Measurements from ENCODE around the gene ABHD17C.

ABHD17C gene

DNA sequence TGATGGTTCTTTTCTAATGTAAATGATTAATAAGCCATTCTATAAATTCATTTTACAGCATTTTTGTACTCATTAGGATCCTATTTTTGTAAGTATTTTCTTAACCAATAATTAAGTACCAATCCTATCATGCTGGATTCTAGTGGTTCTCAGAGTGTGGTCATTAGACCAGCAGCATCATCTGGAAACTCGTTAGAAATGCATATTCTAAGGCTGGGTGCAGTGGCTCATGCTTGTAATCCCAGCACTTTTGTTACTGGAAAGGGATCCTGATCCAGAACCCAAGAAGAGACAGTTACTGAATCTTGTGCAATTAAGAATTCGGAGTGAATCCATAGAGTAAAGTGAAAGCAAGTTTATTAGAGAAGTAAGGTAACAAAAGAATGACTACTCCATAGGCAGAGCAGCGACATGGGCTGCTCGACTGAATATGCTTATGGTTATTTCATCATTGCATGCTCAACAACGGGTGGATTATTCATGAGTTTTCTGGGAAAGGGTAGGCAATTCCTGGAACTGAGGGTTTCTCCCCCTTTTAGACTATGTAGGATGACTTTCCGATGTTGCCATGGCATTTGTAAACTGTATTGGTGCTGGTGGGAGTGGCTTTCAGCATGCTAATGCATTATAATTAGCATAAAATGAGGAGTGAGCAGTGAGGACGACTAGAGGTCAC, 74.2 kb downstream of the ABHD17C start:
- no peak for DNase-seq

DNA sequence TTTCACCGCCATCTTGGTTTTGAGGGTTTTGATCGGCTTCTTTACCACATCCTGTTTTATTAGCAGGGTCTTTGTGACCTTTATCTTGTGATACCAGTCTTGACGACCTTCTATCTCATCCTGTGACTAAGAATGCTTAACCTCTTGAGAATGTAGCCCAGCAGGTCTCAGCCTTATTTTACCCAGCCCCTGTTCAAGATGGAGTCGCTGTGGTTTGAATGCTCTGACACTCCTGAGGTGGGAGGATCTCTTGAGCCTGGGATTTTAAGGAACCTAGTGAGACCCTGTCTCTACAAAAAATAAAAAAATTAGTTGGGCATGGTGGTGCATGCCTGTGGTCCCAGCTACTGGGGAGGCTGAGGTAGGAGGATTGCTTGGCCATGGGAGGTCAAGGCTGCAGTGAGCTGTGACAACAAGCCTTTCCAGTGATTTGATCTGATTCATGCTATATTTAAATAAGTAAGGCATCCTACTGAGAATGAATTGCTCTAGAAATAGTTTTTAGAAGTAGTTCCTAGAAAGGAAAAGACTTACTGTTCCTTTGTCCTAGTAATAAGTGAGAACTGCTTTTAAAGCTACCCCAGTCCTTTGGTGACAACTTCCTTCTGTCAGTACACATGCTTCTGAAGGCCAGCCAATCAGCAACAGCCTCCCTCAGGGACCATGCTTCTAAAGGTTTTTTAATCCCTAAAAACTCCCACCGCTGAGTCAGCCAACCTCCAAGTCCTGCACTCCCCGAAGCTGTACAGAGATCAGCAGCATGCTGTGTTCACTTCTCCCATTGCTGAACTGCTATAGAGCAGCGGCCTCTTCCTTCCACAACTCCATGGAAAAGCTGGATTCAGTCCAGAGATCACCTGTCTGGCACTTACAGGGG, 75.0 kb downstream of the ABHD17C start:
- DNase-seq = no peak

DNA sequence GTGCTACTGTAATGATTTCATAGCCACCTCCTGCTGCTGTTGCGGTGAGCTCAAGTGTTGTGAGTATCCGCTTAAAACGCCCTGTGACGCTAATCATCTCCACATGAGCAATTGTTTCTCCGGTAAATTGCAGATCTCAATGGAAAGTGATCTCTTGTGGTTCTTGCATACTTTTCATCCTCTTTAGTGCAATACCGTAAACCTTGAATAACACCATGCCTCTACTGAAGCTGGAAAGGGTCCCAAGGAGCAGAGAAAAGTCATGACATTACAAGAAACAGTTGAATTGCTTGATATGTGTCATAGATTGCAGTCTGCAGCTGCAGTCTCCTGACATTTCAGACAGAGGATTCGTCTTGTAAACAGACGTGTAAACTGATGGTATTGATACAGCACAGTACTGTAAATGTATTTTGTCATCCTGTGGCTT, 78.0 kb downstream of the ABHD17C start:
- DNase-seq = no peak

DNA sequence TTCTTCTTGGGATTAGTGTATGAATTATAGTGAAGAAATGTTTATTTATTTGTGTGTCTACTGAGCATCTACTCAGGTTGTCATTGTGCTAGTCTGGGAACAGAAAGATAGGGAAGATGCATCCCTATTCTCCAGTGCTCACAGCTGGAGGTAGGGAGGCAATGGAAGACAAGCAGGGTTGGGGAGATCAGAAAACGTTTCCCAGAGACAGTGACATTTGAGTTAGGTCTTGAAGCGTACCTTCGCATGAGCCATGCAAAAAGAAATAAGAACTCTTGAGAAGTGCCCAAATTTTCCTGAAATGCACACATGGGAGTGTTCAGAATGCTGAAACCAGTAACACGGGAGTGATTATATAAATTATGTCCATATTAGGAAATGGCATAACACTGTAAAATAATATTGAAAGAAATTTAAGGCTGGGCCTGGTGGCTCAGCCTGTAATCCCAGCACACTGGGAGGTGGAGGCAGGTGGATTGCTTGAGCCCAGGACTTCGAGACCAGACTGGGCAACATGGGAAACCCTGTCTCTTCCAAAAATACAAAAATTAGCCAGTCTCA, 78.8 kb downstream of the ABHD17C start:
- no peak for DNase-seq

DNA sequence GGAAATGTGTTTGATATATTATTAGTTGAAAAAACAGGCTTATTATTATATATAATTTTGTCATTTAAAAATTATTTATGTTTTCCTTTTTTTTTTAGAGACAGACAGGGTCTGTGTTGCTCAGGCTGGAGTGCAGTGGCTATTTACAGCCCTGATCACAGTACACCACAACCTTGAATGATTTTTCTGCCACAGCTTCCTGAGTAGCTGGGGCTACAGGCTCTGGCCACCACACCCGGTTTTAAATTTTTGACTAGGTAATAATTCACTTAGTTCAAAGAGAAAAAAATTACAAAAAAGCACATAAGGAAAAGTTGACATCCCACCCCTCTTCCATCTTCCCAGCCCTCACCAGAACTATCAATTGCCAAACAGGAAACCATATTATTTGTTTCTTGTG, 79.4 kb downstream of the ABHD17C start:
- no peak for DNase-seq

DNA sequence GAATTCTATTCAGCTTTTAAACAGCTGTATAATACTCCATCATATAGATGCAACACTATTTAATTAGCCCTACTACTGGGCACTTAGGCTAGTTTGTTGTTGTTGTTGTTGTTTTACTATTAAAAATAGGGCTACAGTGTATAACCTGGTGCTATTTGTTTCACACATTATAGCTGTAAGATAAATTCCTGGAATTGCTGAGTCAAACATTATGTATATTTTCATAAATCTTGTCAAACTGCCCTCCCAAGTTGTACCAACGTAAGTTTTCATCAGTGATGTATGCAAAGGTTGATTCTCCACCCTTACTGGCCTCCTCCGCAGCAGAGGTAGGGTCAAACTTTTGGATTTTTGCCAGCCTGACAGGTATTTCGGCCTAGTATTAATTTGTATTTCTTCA, 80.2 kb downstream of the ABHD17C start:
- no peak for DNase-seq

DNA sequence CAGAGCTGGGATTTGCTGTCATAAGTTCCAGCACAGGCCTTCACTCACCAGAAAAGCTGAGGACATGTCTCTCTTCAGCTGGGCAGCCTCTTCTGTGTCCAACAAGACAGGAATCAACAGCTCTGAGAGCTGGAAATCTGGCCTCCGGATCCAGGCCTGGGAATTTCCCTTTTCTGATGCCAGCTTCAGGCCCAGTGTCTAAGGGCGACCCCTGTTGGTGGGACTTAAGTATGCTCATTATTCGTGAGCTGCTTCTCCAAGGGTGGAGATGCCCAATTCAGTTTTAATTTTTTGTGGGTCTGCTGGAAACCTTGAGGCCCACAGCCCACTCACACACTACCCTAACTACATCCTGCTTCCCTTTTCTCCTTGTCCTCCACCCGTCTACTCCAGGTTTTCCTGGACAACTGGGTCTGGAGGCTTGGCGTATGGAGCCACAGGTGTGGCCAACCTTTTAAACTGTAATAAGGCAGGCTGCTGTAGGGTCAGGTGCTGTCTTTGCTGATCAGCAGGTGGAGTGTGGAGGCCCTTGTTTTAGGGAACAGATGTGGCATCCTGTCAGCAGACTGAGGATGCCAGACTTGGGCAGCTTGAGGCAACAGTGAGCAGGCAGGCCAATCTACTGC, 81.4 kb downstream of the ABHD17C start:
- peak; percentile 66 to 80 for DNase-seq

DNA sequence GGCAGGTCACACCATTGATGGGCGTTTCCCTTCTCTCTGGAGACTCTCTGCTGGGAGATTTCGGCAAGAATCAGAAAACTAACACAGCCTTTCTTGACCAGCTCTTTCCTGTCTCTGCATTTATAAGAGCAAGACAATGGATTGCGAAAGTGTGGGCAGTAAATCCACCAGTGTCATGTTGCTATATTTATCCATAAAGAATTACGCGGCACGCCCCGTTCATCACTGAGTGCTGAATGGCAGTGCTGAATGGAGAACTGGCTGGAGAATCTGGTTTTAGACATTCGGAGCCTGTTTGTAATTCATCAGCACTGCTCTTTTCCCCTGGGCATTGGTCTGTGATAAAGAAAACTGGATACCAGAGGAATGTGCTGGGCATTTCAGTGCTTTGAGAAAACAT, 82.0 kb downstream of the ABHD17C start:
- no peak for DNase-seq

DNA sequence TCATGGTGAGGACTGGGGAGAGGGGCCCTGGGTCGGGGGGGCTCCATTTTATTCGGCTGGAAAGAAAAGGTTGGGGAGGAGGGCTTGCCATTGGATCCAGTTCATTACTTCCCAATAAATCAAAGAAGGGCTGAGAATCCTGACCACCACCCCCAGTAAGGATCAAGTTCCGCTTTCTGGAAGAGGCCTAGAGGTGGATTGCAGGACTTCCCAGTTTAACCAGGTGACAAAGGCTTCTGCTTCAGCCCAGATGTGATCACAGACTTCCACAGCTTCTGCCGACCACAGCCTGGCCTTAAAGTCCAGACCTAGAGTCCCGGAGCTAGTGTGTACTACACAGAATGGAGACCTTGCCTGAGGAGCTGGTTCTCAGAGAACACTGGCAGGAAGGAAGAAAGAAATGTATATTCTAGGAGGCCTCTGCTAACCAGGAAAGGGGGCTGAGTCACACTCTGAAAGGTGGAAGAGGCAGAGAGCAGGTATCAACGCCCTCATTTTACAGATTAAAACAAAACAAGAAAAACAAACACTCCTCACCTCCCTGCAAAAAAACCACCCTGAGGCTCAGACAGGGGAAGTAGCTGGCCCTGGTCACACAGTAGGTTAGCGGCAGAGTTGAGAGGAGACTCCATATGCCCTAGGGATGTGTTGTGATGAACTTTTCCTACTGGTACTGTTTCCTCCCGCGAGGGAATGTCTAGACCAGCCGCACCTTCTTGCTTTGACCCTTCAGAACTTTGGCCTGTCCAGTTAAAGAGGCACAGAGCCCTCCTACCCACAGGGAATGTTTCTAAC, 82.9 kb downstream of the ABHD17C start:
- DNase-seq = no peak

DNA sequence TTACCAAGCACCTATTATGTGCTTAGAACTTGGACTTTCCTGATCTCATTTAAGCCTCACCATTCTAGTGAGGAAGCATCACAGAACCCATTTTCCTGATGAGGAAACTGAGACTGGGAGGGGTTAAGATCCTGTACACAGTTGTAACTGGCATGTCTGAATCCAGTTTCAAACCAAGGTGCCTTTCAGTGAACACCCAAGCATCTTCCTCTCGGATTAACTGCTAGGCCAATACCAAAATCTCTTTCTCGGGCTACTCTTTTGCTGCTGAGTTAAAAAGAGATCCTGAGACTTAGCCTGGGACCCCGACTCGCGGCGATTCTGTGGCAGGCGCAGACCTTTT, 83.5 kb downstream of the ABHD17C start:
- no peak for DNase-seq

DNA sequence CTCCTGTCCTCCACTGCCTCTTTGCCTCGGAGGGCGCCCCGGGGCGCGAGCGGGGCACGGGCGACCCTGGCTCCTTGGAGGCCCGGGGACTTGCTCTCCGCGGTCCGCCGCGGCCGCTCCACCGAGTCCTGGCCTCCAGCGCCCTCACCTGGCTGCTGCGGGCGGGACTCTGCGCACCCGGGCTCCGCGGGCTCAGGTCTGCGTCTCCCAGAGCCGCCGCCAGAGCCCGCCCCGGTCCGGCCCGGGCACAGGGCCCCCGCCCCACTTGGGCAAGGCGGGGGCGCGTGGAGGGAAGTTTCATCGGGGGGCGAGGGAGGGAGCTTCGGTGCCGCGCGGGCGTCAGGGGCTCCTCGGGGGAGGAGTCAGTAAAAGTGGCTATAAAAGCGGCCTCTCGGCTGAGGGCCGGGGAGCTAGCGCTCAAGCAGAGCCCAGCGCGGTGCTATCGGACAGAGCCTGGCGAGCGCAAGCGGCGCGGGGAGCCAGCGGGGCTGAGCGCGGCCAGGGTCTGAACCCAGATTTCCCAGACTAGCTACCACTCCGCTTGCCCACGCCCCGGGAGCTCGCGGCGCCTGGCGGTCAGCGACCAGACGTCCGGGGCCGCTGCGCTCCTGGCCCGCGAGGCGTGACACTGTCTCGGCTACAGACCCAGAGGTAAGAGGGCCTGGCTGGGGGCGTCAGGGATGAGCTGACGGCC, 84.0 kb downstream of the ABHD17C start, which contains the start of gene CEMIP:
Gene CEMIP, plus strand, starts transcription at position 407 of the 694 bp plus-strand sequence. CDS start 94,510 bp downstream, outside the sequence.
- DNase-seq = peak; percentile 43 to 61

DNA sequence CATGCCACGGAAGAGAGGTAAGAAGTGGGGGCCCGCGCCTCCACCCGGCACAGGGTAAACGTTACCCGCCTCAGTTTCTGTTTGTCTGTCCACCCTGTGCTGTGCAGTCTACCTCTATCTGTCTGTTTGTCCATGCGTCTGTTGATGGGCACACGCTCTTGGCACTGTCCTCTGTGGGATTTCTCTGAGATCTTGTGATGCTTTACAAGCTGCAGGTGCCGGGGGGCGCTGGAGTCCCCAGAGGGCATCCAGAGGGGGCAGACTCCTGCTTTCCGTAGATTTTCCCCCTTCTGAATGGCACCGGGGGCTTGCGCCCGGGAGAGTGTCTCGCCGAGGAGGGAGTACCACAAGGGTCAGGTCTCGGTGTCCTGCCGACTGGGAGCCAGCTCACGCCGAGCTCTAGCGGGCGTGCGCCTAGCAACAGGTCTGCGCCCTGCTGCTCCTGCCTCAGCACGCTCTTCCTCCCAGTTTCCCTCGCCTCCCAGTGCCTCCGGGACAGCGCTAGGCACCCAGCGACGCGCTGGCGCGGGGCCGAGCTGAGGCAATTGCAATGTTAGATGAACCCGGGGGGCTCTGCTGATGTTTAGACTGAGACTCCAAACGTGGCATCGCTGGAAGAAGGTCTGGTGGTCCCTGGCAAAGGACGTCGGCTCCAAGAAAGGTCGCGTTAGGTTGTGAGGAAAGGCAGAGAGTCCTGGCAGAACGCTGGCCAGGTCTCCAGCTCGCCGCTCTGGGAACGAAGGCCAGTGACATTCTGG, 84.7 kb downstream of the ABHD17C start:
- no peak for DNase-seq

DNA sequence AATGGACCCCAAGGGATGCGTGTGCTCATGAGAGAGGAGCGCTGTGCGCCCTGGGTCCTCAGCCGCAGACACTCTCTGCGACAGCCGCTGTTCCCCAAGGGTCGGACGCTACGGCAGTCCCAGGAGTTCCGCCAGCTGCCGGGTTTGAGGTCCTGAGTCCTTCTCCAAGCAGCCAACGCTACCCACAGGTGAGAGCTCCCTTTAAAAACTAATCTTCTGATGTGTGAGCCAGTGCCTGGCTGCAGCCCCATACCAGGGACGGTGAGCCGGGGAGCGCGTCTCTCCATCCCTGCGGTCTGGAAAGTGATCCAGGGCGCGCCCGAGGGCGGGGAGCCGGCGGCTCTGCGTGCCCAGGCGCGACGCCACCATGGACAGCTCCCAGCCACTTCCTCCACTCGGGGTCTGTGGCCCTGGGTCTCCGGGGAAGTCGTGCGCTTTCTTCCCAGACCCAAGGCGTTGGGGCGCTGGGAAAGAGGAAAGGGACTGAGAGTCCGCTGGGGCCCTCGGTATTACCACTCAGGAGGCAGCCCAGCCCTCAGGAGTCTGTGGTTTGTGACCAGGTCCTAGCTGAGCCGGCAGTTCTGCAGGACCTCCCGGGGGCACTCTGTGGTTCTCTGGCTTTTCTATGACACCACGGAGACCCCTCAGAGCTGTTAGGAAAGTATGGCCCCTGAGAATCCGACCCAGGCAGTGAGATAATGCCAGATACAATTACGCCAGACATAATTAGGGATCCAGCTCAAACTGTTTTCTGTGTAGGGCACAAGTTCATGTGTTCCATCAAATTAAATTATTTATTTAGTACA, 85.5 kb downstream of the ABHD17C start:
- DNase-seq = peak; percentile 44 to 66

DNA sequence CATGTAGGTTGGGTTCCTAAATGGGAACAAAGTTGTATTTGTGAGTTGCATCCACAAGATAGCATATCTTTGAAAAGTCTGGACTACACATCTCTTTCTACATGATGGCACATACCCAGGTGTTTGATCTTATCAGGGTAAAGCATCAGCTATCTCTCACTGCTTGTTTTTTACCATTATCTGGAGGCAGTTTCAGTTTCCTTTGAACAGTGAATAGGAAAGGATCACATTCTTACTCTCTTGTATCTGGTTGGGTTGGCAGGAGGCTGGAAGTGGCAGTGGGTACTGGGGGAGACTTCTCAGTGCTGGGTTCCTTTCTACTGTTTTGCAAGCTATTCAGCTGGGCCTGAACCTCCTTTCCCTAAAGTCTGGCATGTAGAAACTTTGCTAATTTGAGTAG, 88.2 kb downstream of the ABHD17C start:
- no peak for DNase-seq

DNA sequence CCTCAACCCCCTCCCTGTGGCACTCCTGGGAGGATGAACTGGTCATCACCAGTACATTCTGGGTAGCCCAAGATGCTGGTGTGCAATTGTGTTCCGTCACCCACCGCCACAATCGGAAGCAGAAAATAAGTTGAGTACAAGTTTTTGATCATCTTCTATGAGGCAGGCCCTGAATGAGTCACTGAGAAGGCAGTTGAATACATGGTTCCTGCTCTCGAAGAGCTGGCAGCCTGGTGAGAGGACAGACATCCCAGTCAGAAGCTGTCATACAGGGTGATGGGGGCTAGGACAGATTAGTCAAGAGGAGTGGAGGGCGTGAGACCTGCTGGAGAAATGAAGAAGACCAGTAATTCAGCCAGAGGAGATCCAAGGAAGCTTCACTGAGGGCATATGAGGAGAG, 90.2 kb downstream of the ABHD17C start:
- no peak for DNase-seq

DNA sequence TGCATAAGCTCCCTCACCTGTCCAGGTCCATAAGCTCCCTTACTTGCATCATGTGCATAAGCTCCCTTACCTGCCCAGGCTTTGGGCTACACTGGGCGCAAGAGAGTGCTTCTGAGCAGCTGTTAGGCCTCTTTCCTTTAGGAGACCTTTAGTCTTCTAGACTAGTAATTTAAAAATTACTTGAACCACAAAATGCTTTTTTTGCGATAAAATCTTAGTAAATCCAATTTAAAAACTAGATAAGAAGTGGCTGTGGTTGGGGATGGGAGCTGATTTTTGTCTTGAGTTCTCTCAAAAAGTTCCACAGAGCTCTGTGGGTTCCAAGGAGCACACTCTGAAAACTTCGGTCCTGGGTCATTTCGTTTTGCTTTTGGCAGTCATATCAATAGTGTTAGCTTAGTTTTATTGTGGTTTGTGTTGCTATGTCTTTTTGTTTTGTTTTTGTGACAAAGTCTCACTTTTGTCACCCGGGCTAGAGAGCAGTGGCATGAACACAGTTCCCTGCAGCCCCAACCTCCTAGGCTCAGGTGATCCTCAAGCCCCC, 90.8 kb downstream of the ABHD17C start:
- no peak for DNase-seq

DNA sequence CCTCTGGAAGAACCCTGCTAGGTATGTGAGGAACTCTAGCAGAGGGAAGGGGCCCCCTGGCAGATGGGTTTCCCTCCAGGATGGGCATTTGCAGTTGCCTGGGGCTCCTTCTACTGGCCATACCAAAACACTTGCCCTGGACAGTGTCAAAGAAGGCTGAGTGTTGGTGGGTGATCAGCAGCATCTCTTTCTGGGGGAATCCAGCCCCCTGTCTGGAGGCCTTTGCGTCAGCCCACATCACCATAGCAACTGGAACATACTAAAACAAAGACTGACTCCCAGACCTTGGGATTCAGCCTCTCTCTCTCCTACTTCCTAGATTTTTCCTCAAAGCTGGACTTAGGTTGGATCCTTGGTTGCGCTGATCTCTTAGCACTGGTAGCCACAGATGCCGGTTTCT, 92.2 kb downstream of the ABHD17C start:
- DNase-seq = no peak

DNA sequence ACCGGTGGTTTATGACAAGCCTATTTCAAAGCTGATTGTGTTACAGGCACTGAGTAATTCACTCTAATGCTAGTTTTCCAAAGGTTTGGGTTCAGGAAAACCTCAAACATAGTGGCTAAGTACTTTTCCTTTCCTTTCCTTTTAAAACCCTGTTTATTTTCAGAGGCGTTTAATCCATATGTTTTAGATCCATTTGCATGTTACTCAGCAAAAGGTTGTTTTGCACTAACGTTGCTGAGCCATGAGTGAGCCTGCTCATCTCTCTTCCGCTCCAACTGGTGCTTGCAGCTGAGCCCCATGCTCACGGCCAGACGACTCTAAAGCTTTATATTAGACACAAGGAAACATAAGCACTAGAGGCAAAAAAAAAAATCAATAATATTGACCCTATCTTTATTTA, 93.4 kb downstream of the ABHD17C start:
- DNase-seq = no peak

DNA sequence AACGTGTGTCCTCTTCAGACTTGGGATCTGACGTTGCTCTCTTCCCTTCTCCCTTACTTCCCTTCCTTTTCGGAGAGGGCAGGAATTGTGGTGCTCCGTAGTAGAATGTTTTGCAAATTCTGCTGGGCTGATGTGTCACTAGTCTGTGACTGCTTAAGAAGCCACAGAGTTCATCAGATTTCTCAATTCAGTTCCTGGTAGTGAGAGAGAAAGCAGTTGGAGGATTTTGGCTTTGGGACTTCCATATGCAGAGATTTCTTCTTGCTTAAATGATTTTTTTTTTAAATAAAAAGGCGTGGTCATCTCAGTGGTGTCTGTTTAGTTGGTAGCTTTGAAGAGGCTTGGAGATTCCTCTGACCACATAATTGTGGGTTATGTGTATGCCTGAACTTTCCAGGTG, 94.2 kb downstream of the ABHD17C start:
- DNase-seq = no peak

DNA sequence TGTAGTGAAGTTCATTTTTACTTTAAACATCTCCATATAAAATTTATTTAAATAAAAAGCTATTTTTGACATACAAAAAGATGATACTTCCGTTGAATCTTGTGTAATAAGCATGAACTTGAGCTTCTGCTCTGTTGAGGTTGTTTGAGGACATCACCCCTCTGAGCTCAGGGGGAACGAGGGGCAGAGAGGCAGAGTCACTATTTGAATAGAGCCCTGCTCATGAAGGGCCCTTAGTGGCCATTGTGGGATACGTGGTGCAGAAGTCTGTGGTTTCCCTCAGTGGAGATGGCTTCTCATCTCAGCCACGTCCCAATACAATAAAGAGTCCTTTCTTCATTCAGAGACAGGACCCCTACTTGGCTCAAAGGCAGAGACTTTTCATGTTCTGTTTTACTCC, 94.7 kb downstream of the ABHD17C start:
- no peak for DNase-seq
